CD4-positive, alpha-beta T cell treated with Interleukin-6 for 4 hours (primary cell): ENCODE data around the gene OR4D2.
"Not testable (repeated sequence)": the region's sequence is repeated elsewhere in the genome, so short reads cannot be mapped to it uniquely, and the experiment has no call there.

Source experiments
- DNase-seq: peaks from one replicate; pipeline ENCODE4 v3.0.0-alpha.2; 2020; ENCODE audit warnings: mixed read lengths

The OR4D2 gene

GRCh38 chr17:58166682-58167081, at the start of gene OR4D2:
Gene OR4D2, plus strand, starts transcription at chr17:58166982. Its CDS starts 2,674 bp downstream, at chr17:58169656.
- DNase-seq = no peak

GRCh38 chr17:58117382-58117781, 49.4 kb upstream of the OR4D2 start:
- no peak for DNase-seq

GRCh38 chr17:58119491-58119890, 47.3 kb upstream of the OR4D2 start:
- DNase-seq = no peak

- peak; percentile 62 for DNase-seq
These were observed 46.5 kb upstream of the OR4D2 start for GRCh38 chr17:58120195-58120822.

- peak; percentile 57 for DNase-seq
These were observed 44.9 kb upstream of the OR4D2 start for GRCh38 chr17:58121925-58122324.

GRCh38 chr17:58127846-58128245, 38.9 kb upstream of the OR4D2 start:
- DNase-seq = no peak

GRCh38 chr17:58132697-58133096, 34.1 kb upstream of the OR4D2 start:
- DNase-seq = not testable (repeated sequence)

- DNase-seq = no peak
These were observed 30.0 kb upstream of the OR4D2 start for GRCh38 chr17:58136669-58137279.

GRCh38 chr17:58141505-58141904, 25.3 kb upstream of the OR4D2 start:
- DNase-seq = no peak

GRCh38 chr17:58143335-58143734, 23.4 kb upstream of the OR4D2 start:
- DNase-seq = not testable (repeated sequence)

- DNase-seq = no peak
These were observed 22.0 kb upstream of the OR4D2 start for GRCh38 chr17:58144801-58145200.

- DNase-seq = no peak
These were observed 18.8 kb upstream of the OR4D2 start, which contains the start of gene OR4D1 for GRCh38 chr17:58147930-58148434. Gene OR4D1, plus strand, starts transcription at chr17:58148384. Its CDS starts 6,770 bp downstream, at chr17:58155154.

- DNase-seq = no peak
These were observed 18.2 kb upstream of the OR4D2 start for GRCh38 chr17:58148609-58149008.

- no peak for DNase-seq
These were observed 16.4 kb upstream of the OR4D2 start for GRCh38 chr17:58150394-58150793.

GRCh38 chr17:58153046-58153445, 13.7 kb upstream of the OR4D2 start:
- DNase-seq = peak; percentile 78

GRCh38 chr17:58153671-58154070, 13.1 kb upstream of the OR4D2 start:
- no peak for DNase-seq

- DNase-seq = peak; percentile 65
These were observed 9.7 kb upstream of the OR4D2 start for GRCh38 chr17:58156839-58157803.

GRCh38 chr17:58158181-58158580, 8.6 kb upstream of the OR4D2 start:
- no peak for DNase-seq

- DNase-seq = no peak
These were observed 5.2 kb upstream of the OR4D2 start for GRCh38 chr17:58161566-58161965.

GRCh38 chr17:58165981-58166380, 801 bp upstream of the OR4D2 start:
- DNase-seq = no peak

GRCh38 chr17:58170622-58171021, 3.8 kb downstream of the OR4D2 start:
- no peak for DNase-seq

GRCh38 chr17:58172369-58173071, 5.7 kb downstream of the OR4D2 start:
- peak; percentile 63 for DNase-seq

- DNase-seq = no peak
These were observed 8.1 kb downstream of the OR4D2 start for GRCh38 chr17:58174871-58175270.
